MM.1S (cell line): Measurements from ENCODE around the gene CARHSP1.

Experiments
- EZH2phosphoT487 ChIP-seq: fragments of 300-600 bp; sonication (generic); IDR thresholded peaks from 2 replicates; pipeline ENCODE4 v1.6.1; 2018; ENCODE audit warnings: antibody characterized with exemption, low read length
- TF ChIP-seq, protein P1 (sequence below): fragments of 300-600 bp; sonication (generic); IDR thresholded peaks from 2 replicates; pipeline ENCODE4 v1.5.1; 2016; ENCODE audit warnings: antibody characterized with exemption, low read length, mixed read lengths

DNA sequence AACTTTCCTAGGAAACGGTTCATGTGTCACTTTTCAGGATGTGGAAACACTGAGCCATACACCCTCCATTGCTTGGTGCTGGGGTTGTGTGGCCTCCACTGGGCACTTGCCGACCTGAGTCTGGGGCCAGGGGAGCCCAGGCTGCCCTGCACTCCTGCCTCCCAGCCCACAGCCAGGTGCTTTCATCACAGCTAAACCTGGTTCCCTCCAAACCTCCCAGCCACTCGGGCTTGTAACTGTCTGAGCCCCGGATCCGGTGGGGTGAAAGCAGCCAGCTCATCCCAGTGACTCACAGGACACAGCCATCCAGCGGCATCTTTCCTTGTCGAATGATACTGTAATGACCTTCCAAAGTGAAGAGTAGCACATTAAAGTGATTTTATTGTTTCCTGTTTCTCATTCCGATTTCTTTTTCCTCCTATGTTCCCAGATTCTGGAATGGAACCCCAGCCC is 19.8 kb downstream of the CARHSP1 start:
- TF ChIP-seq, protein P1, sequence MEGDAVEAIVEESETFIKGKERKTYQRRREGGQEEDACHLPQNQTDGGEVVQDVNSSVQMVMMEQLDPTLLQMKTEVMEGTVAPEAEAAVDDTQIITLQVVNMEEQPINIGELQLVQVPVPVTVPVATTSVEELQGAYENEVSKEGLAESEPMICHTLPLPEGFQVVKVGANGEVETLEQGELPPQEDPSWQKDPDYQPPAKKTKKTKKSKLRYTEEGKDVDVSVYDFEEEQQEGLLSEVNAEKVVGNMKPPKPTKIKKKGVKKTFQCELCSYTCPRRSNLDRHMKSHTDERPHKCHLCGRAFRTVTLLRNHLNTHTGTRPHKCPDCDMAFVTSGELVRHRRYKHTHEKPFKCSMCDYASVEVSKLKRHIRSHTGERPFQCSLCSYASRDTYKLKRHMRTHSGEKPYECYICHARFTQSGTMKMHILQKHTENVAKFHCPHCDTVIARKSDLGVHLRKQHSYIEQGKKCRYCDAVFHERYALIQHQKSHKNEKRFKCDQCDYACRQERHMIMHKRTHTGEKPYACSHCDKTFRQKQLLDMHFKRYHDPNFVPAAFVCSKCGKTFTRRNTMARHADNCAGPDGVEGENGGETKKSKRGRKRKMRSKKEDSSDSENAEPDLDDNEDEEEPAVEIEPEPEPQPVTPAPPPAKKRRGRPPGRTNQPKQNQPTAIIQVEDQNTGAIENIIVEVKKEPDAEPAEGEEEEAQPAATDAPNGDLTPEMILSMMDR, result no peak
- no peak for TF ChIP-seq EZH2phosphoT487
